Measurements from ENCODE around the gene GLI3. TPM values are rescaled to one million over a fixed set of nuclear protein-coding genes. Genes with fewer than 3 reads are reported as not detected.

GLI3 gene
- total RNA-seq, 4 donors from 2014 or later = 8.6 to 12.6 (median 8.7) TPM

GRCh38 chr7:42143711-42144600 is 93.1 kb downstream of the GLI3 start:
- DNase-seq (ENCODE audit: low spot score in 2 of 2) = no peak
- Histone ChIP-seq H3K27me3 (no peaks in the 10 kb centered on the region), H3K9me3 (no peaks in the 10 kb centered on the region), H3K4me3 (no peak overlapping the region), H3K27ac (no peak overlapping the region), H3K4me1 (peaks cover 0 to 10% (median 5%) of the 10 kb centered on the region in 4 donors), H3K36me3 (no peaks in the 10 kb centered on the region)
- TF ChIP-seq EP300 (IDR thresholded peaks at IDR 0.05) (no peak), CTCF (IDR thresholded peaks at IDR 0.05) (no peak), POLR2A (IDR thresholded peaks at IDR 0.05) (no peak)
- 70 to 76% methylated on average over 14 of the region's 14 CpGs for WGBS, 2 donors

DNA sequence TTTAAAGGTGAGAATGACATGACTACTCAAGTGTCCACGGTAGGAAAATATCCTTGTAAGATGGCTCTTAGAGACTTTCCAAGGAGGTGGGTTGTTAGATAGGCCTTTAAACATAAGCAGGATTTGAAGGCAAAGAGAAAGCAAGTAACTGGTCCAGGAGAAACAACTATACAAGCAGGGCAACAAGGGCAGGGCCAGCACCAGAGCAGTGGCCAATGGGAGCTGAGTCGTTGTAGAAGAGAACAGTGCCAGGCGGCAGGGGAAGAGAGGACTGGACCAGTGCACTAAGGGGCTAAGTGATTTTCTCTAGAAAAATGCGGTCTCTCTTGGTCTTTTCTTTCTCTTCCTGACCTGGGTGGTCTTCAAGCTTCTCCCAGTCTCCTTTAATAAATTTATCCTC is 94.9 kb downstream of the GLI3 start:
- Histone ChIP-seq H3K4me3 (no peak overlapping the region), H3K4me1 (peaks cover 0 to 13% (median 5%) of the 10 kb centered on the region in 4 donors), H3K27ac (no peak overlapping the region), H3K9me3 (no peaks in the 10 kb centered on the region), H3K36me3 (no peaks in the 10 kb centered on the region), H3K27me3 (no peaks in the 10 kb centered on the region)
- no peak for DNase-seq (ENCODE audit: low spot score in 2 of 2)
- TF ChIP-seq POLR2A (IDR thresholded peaks at IDR 0.05) (no peak), CTCF (IDR thresholded peaks at IDR 0.05) (no peak), EP300 (IDR thresholded peaks at IDR 0.05) (no peak)
- WGBS, 2 donors = 91% methylated on average over 4 of the region's 4 CpGs

DNA sequence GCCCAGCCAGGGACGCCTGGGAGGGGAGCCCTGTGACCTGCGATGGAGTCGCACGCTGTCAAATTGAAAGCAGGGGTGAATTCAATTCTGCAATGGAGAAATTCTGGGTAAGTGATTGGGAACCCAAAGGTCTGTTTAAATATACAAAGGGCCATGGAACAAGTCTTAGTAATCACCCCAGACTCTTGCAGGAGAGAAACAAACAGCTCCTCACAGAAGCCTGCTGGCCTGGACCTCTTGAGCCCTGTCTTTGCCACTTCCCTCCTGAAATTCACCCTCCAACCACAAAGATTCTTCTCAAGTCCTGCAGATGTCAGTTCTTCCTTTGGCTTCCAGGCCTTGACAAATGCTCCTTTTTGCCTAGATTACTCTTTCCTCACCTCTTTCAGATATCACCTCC is 97.3 kb downstream of the GLI3 start:
- Histone ChIP-seq H3K27ac (no peak overlapping the region), H3K27me3 (no peaks in the 10 kb centered on the region), H3K9me3 (no peaks in the 10 kb centered on the region), H3K4me3 (no peak overlapping the region), H3K4me1 (peaks cover 0 to 19% (median 7%) of the 10 kb centered on the region in 4 donors), H3K36me3 (no peaks in the 10 kb centered on the region)
- DNase-seq (ENCODE audit: low spot score in 2 of 2) = no peak
- WGBS, 2 donors = 93 to 99% methylated on average over 4 of the region's 4 CpGs
- TF ChIP-seq POLR2A (IDR thresholded peaks at IDR 0.05) (no peak), EP300 (IDR thresholded peaks at IDR 0.05) (no peak), CTCF (IDR thresholded peaks at IDR 0.05) (no peak)

GRCh38 chr7:42138691-42139090 is 98.3 kb downstream of the GLI3 start:
- TF ChIP-seq POLR2A (IDR thresholded peaks at IDR 0.05) (no peak), CTCF (IDR thresholded peaks at IDR 0.05) (no peak), EP300 (IDR thresholded peaks at IDR 0.05) (no peak)
- H3K36me3 ChIP-seq = no peaks in the 10 kb centered on the region
- 56 to 65% methylated on average over 6 of the region's 6 CpGs for WGBS, 2 donors
- no peak overlapping the region for H3K4me3 ChIP-seq
- no peaks in the 10 kb centered on the region for H3K9me3 ChIP-seq
- H3K27ac ChIP-seq = no peak overlapping the region
- peaks cover 0 to 15% (median 3%) of the 10 kb centered on the region in 4 donors for H3K4me1 ChIP-seq
- no peak for DNase-seq (ENCODE audit: low spot score in 2 of 2)
- H3K27me3 ChIP-seq = no peaks in the 10 kb centered on the region

DNA sequence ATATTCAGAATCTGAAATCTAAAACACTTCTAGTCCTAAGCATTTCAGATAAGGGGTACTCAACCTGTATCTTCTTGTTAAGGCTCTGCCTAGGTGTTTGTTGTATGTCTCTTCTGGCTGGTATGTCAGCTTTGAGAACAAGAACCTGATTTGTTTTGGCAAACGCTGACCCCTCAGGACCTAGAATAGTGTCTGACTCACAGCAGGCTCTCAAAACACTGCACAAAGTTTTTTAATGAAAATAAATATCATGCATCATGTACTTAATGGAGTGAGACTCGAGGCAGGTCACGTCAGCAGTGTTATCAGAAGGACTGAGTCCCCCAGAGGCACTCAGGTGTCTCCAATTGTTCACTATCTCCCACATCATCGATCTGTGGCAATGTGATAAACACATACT is 99.1 kb downstream of the GLI3 start:
- no peak for TF ChIP-seq EP300 (IDR thresholded peaks at IDR 0.05)
- no peak for TF ChIP-seq CTCF (IDR thresholded peaks at IDR 0.05)
- Histone ChIP-seq H3K27me3 (no peaks in the 10 kb centered on the region), H3K4me1 (peaks cover 0 to 15% (median 3%) of the 10 kb centered on the region in 4 donors), H3K9me3 (no peaks in the 10 kb centered on the region), H3K27ac (no peak overlapping the region), H3K36me3 (no peaks in the 10 kb centered on the region), H3K4me3 (no peak overlapping the region)
- no peak for DNase-seq (ENCODE audit: low spot score in 2 of 2)
- WGBS, 2 donors = 65 to 69% methylated on average over 4 of the region's 4 CpGs

Measured in tibial nerve (tissue), 4 donors.